HL-60 (cell line): ENCODE results near the gene JAKMIP1.

Experiments
- DNase-seq, 2 experiments: peaks; one replicate each; pipeline ENCODE4 v3.0.0-alpha.2; 2010 to 2020; ENCODE audit warnings: low read depth in 1 of 2, low spot score in 1 of 2
- H3K27ac ChIP-seq: fragments of 250-450 bp; sonication (Bioruptor Pico); replicated peaks from 2 replicates; pipeline ENCODE4 v1.5.1; 2020; ENCODE audit warnings: mild to moderate bottlenecking, moderate library complexity
- H3K27me3 ChIP-seq: fragments of 250-450 bp; sonication (Bioruptor Pico); 2 replicates; pipeline ENCODE4 v1.5.1; 2021; ENCODE audit warnings: mild to moderate bottlenecking, moderate library complexity; ENCODE audit not compliant: insufficient read depth, poor library complexity, severe bottlenecking
- H3K4me3 ChIP-seq: replicated peaks from 2 replicates; pipeline ENCODE4 v1.5.1; 2011; ENCODE audit warnings: mild to moderate bottlenecking, control low read depth, low read length; ENCODE audit not compliant: insufficient read depth
- CTCF ChIP-seq: IDR thresholded peaks from one replicate; pipeline ENCODE4 v1.5.1; 2011; ENCODE audit warnings: low read length, control low read depth, inconsistent platforms; ENCODE audit not compliant: insufficient read depth
- GABPA ChIP-seq: IDR thresholded peaks from 2 replicates; pipeline ENCODE4 v1.6.1; 2012; ENCODE audit warnings: low read depth
- POLR2AphosphoS5 ChIP-seq: IDR thresholded peaks from 2 replicates; pipeline ENCODE4 v1.6.1; 2012; ENCODE audit warnings: low read depth
- REST ChIP-seq: IDR thresholded peaks from 2 replicates; pipeline ENCODE4 v1.6.1; 2012; ENCODE audit warnings: low read depth; ENCODE audit not compliant: insufficient replicate concordance
- SPI1 ChIP-seq: IDR thresholded peaks from 2 replicates; pipeline ENCODE4 v1.6.1; 2012; ENCODE audit warnings: low read depth, mild to moderate bottlenecking, borderline replicate concordance

JAKMIP1 gene

GRCh38 chr4:6074758-6075157, 125.6 kb downstream of the JAKMIP1 start:
- H3K27me3 ChIP-seq = no peaks in the 10 kb centered on the region
- no peak for DNase-seq
- H3K27ac ChIP-seq = no peak overlapping the region
- no peak overlapping the region for H3K4me3 ChIP-seq
- TF ChIP-seq REST (no peak), POLR2AphosphoS5 (no peak), GABPA (no peak), CTCF (no peak), SPI1 (no peak)

- no peaks in the 10 kb centered on the region for H3K27me3 ChIP-seq
- TF ChIP-seq CTCF = no peak
- H3K27ac ChIP-seq = no peak overlapping the region
- no peak overlapping the region for H3K4me3 ChIP-seq
- no peak for DNase-seq
Measured at GRCh38 chr4:6071959-6072720, 128.2 kb downstream of the JAKMIP1 start.

- H3K27me3 ChIP-seq = no peaks in the 10 kb centered on the region
- H3K27ac ChIP-seq = no peak overlapping the region
- DNase-seq = no peak
- TF ChIP-seq CTCF (no peak), POLR2AphosphoS5 (no peak), REST (no peak), GABPA (no peak), SPI1 (no peak)
- H3K4me3 ChIP-seq = no peak overlapping the region
Measured at GRCh38 chr4:6071191-6071958, 129.0 kb downstream of the JAKMIP1 start.
